Measurements from ENCODE around the gene KIF13A.

DNA sequence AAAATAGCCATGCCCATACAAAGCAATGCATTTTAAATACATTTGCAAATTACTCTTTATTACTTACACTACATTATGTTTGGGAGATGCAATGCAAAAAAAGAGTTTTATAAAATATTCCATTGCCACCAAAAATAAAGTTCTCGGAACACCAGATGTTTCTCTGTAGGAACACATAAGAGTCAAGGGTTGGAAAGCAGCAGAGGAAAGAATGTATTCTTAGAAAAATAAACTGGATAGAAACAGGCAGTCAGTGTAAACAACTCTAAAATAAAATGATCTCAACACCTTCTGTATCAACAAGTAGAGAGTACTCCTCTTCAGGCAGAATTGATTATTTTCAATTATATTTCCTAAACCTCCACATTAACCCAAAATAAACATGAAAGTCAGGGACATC, 28.1 kb downstream of the KIF13A start:
- TF ChIP-seq EZH2 (IDR thresholded peaks at IDR 0.05; ENCODE audit: insufficient read depth, low read length) = no peak
- TF ChIP-seq, protein P1, sequence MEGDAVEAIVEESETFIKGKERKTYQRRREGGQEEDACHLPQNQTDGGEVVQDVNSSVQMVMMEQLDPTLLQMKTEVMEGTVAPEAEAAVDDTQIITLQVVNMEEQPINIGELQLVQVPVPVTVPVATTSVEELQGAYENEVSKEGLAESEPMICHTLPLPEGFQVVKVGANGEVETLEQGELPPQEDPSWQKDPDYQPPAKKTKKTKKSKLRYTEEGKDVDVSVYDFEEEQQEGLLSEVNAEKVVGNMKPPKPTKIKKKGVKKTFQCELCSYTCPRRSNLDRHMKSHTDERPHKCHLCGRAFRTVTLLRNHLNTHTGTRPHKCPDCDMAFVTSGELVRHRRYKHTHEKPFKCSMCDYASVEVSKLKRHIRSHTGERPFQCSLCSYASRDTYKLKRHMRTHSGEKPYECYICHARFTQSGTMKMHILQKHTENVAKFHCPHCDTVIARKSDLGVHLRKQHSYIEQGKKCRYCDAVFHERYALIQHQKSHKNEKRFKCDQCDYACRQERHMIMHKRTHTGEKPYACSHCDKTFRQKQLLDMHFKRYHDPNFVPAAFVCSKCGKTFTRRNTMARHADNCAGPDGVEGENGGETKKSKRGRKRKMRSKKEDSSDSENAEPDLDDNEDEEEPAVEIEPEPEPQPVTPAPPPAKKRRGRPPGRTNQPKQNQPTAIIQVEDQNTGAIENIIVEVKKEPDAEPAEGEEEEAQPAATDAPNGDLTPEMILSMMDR (IDR thresholded peaks at IDR 0.05; ENCODE audit: insufficient read depth, low read depth, low read length) = no peak
